Retinal pigment epithelial cell (primary cell): Measurements from ENCODE around the gene FXYD3.

ENCODE experiments used
- DNase-seq: peaks from one replicate; pipeline ENCODE4 v3.0.0-alpha.2; 2010; ENCODE audit warnings: low read depth
- H3K4me3 ChIP-seq: 2 replicates; pipeline ENCODE4 v1.5.1; 2011; ENCODE audit warnings: mild to moderate bottlenecking, low read length, control low read depth, moderate library complexity
- TF ChIP-seq, protein P1 (sequence below): conservative IDR thresholded peaks from 2 replicates; pipeline ENCODE4 v1.5.1; 2011; ENCODE audit warnings: low read depth, low read length, control low read depth, inconsistent platforms

FXYD3 gene

DNA sequence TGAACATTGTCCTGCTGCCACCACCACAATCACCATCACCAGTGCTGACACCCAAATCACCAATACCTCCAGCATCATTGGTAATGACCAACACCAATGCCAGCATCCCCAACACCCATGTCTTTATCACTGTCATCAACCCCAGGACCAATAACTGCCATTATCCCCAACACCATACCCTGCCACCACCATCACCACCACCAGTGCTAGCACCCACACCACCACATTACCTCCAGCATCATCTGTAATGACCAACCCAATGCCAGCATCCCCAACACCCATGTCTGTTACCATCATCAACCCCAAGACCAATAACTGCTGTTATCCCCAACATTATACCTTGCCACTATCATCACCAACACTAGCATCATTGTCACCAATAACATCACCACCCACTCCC, 16.6 kb downstream of the FXYD3 start:
- DNase-seq, result no peak
- H3K4me3 ChIP-seq, result no peak overlapping the region
- TF ChIP-seq, protein P1, sequence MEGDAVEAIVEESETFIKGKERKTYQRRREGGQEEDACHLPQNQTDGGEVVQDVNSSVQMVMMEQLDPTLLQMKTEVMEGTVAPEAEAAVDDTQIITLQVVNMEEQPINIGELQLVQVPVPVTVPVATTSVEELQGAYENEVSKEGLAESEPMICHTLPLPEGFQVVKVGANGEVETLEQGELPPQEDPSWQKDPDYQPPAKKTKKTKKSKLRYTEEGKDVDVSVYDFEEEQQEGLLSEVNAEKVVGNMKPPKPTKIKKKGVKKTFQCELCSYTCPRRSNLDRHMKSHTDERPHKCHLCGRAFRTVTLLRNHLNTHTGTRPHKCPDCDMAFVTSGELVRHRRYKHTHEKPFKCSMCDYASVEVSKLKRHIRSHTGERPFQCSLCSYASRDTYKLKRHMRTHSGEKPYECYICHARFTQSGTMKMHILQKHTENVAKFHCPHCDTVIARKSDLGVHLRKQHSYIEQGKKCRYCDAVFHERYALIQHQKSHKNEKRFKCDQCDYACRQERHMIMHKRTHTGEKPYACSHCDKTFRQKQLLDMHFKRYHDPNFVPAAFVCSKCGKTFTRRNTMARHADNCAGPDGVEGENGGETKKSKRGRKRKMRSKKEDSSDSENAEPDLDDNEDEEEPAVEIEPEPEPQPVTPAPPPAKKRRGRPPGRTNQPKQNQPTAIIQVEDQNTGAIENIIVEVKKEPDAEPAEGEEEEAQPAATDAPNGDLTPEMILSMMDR, result no peak

DNA sequence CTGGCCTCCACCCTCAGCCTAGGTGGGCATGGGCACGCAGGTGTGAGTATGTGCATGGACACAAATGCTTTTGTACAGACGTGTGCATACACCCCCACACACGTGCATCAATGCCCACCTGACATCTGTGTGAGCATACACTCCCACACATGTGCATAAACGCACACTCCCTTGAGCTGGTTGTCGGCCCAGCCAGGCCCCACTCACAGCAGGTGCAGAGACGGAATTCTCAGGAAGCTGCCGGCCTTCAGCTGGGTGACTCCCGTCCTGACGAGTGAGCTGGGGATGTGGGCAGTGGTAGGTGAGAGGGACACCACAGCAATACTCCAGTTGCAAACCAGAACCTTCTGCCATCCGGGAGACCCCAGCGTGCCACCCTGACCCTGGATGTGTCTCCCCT, 18.2 kb downstream of the FXYD3 start:
- TF ChIP-seq, protein P1, result no peak
- DNase-seq, result no peak

DNA sequence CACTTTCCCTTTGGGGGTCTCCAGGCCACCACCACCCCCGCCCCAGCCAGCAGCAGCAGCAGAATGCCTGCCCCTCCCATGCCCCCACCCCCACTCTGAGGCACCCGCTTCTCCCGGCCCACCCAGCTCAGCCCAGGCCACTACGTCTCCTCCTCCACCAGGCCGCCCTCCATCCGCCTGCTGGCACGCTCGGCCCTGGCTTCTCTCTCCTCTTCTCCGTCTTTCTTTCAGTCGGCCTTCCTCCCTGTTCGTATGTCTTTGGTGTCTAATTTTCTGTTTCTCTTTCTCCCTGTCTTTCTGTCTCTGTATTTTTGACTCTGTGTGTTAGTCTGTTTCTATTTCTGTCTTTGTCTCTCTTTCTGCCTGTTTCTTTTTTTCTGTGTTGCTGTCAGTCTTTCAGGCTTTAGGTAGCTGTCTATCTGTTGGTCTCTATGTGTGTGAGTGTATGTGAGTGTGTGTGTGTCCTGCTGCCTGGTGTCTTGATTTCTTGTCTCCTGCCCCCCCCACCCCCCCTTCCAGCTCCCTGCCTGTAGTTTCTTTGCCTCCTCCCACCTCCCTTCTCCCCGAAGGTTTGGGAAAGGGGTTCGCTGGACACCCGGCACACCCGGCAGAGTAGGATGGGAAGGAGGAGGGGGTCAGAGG, 19.1 kb downstream of the FXYD3 start, which contains the start of gene LGI4:
TSS of gene LGI4 (minus strand) at position 459 of the 642 bp plus-strand sequence. CDS start at position 80, 379 bp downstream.
- no peak for DNase-seq
- TF ChIP-seq, protein P1, result no peak
- no peak within 1 kb of the TSS for H3K4me3 ChIP-seq

More for the DNA sequence above, 18.2 kb downstream of the FXYD3 start:
- H3K4me3 ChIP-seq, result no peak overlapping the region

DNA sequence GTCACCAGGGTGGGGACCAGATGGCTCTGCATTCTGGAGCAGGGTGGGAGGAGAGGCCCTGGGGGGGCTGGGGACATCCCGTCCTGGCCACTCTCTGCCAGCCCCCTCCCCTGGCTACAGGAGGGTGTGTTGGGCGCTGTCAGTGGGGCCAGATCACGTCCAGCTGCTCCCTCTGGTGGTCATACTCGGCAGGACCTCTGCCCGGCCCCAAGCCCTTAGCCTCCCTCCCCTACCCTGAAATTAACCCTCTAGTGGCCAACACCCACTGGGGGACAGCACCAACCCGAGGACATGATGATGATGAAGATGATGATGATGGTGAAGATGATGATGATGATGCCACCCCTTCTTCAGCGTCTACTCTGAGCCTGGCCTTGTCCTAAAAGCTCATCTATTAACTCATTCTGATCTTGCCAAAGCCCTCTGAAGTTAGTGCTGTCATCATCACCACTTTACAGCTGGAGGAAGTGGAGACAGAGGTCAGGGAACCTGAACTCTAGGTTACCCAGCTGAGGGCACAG, 19.8 kb downstream of the FXYD3 start:
- no peak overlapping the region for H3K4me3 ChIP-seq
- DNase-seq, result no peak
- TF ChIP-seq, protein P1, result peak; percentile 86

DNA sequence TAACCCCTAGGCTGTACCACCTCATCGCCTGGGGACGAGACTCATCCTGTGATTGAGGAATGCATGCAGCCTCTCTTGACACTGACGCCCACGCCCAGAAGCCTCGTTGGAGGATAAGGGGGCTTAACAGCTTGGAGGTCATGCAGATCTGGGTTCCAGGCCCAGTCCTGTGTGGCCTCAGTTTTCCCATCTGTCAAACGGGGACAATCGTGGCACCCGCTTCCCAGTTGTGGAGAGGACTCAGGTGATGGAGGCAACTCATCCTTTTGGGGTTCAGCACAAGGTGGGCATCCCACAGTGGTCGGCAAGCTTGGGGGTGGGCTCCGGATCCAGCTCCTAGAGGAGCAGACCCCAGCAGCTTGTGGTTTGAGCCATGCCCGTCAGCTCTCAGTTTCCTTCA, 20.6 kb downstream of the FXYD3 start:
- TF ChIP-seq, protein P1, result no peak
- H3K4me3 ChIP-seq, result no peak overlapping the region
- DNase-seq, result no peak

DNA sequence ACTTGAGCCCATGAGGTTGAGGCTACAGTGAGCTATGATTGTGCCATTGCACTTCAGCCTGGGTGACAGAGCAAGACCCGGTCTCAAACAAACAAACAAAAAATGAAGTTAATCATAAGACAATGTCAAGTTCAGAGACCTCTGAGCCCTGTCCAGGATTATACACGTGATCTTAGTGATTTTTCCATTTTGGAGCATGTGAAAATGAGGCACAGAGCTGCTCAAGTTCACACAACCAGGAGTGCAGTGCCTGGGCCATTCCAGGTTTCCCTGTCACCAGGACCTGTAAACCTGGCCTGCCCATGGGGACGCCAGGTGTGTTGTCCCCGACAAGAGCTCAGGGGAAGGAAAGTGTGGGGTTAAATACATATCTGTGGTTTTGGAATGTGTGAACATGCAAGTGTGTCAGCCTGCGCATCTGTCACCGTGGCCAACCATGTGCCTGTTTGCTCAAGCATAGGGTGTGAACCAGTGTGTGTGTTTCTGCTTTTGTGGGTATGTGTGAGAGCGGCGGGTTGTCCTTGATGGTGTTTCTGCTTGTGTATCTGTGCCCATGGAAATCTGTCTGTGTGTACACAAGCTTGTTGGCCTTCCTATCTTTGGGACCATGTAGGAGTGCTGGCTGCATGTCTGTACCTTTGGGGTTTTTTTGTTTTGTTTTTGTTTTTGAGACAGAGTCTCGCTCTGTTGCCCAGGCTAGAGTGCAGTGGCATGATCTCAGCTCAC, 21.5 kb downstream of the FXYD3 start:
- no peak overlapping the region for H3K4me3 ChIP-seq
- TF ChIP-seq, protein P1, result no peak
- no peak for DNase-seq
